GM18505 (cell line): ENCODE data around the gene CEP131.

Experiments used
- ATAC-seq: cut with Tn5 transposase; IDR thresholded peaks from one replicate; pipeline ENCODE4 v1.9.1; 2021; ENCODE audit not compliant: unreplicated experiment
- POLR2A ChIP-seq: IDR thresholded peaks from 4 replicates; pipeline ENCODE4 v1.6.1; 2011; ENCODE audit warnings: borderline replicate concordance; ENCODE audit not compliant: insufficient read depth, insufficient read length; ENCODE audit errors: extremely low read depth

Gene CEP131

GRCh38 chr17:81202318-81202717, 20.4 kb downstream of the CEP131 start:
- no peak for TF ChIP-seq POLR2A
- no peak for ATAC-seq

- no peak for TF ChIP-seq POLR2A
- ATAC-seq, result no peak
Measured at GRCh38 chr17:81200695-81201580, 21.8 kb downstream of the CEP131 start.

- no peak for TF ChIP-seq POLR2A
- ATAC-seq, result no peak
Measured at GRCh38 chr17:81200201-81200600, 22.6 kb downstream of the CEP131 start.

GRCh38 chr17:81199482-81199830, 23.3 kb downstream of the CEP131 start:
- no peak for ATAC-seq
- no peak for TF ChIP-seq POLR2A

GRCh38 chr17:81198826-81199481, 23.8 kb downstream of the CEP131 start:
- ATAC-seq, result no peak
- no peak for TF ChIP-seq POLR2A

- no peak for TF ChIP-seq POLR2A
- no peak for ATAC-seq
Measured at GRCh38 chr17:81197831-81198490, 24.8 kb downstream of the CEP131 start.

- TF ChIP-seq POLR2A, result no peak
- no peak for ATAC-seq
Measured at GRCh38 chr17:81197409-81197795, 25.4 kb downstream of the CEP131 start.

- TF ChIP-seq POLR2A, result no peak
- no peak for ATAC-seq
Measured at GRCh38 chr17:81196505-81197408, 26.0 kb downstream of the CEP131 start.

- no peak for ATAC-seq
Measured at GRCh38 chr17:81195941-81196495, 26.7 kb downstream of the CEP131 start.

GRCh38 chr17:81194941-81195901, 27.5 kb downstream of the CEP131 start:
- no peak for TF ChIP-seq POLR2A

More at GRCh38 chr17:81195941-81196495, 26.7 kb downstream of the CEP131 start:
- TF ChIP-seq POLR2A, result no peak

GRCh38 chr17:81194225-81194760, 28.5 kb downstream of the CEP131 start:
- ATAC-seq, result no peak
- TF ChIP-seq POLR2A, result no peak

More at GRCh38 chr17:81194941-81195901, 27.5 kb downstream of the CEP131 start:
- no peak for ATAC-seq
